GM12801 (cell line): ENCODE data around the gene UNC45A.

Source experiments
- CTCF ChIP-seq: IDR thresholded peaks from one replicate; pipeline ENCODE4 v1.5.1; 2011; ENCODE audit warnings: control low read depth; ENCODE audit not compliant: insufficient read length; ENCODE audit errors: extremely low read depth

Gene UNC45A

GRCh38 chr15:90956274-90957030 lies 21.4 kb downstream of the UNC45A start:
- TF ChIP-seq CTCF = no peak

GRCh38 chr15:90957031-90957790 lies 22.1 kb downstream of the UNC45A start:
- no peak for TF ChIP-seq CTCF

- no peak for TF ChIP-seq CTCF
Observed at GRCh38 chr15:90957791-90958190, 22.7 kb downstream of the UNC45A start.

GRCh38 chr15:90959028-90959595 lies 24.0 kb downstream of the UNC45A start:
- TF ChIP-seq CTCF = no peak

- TF ChIP-seq CTCF = no peak
Observed at GRCh38 chr15:90959894-90960293, 24.8 kb downstream of the UNC45A start.

- TF ChIP-seq CTCF = no peak
Observed at GRCh38 chr15:90960298-90961091, 25.4 kb downstream of the UNC45A start.

- no peak for TF ChIP-seq CTCF
Observed at GRCh38 chr15:90962021-90962420, 26.9 kb downstream of the UNC45A start.
